Heart left ventricle (tissue), 13 donors: ENCODE results near the gene ACAA2.

Experiments
- CTCF ChIP-seq, 12 donors: fragments of 200-600 bp; sonication (generic) in 4 of 12; IDR thresholded peaks; one replicate each; pipeline versions ENCODE4 v1.5.0 to v1.8.0; 2018 to 2022; ENCODE audit warnings: antibody characterized with exemption in 12 of 12, mild to moderate bottlenecking in 5 of 12
- POLR2A ChIP-seq, 2 donors: fragments of 450-650 bp; IDR thresholded peaks; one replicate each; pipeline ENCODE4 v1.6.1; 2017; ENCODE audit warnings: antibody characterized with exemption in 2 of 2, mild to moderate bottlenecking in 2 of 2, moderate library complexity in 2 of 2
- donor health status: ischemic (EF 13 %, LVEDD 7.1; RV severe dilation, severe dysfunction).
- donor health status: DM: no; HTN: yes; CAD: no.
- donor health status: DM: no; HTN: no; CAD: no.
- donor health status: ischemic (EF 25% LVEDD 6.9; RV normal size, moderate dysfunction).
- donor health status: ischemic (EF 25% LVEDD 5.7; RV mildly dilated, moderate dysfunction).
- donor health status: ischemic (EF 35%, LVEDD 5.7; RV mildly dilated, moderate dysfunction).
- donor health status: nonischemic (EF 11% LVEDD 7.7; RV severe dilation, severe dysfunction).
- donor health status: DM: yes; HTN: yes; CAD: no.
- donor health status: PGD.
- donor health status: ischemic (EF 29% LVEDD 5.4; RV normal size, mild dysfunction).
- donor health status: nonischemic (EF 23%, LVEDD 6.1; RV moderate dilation, normal function).

- TF ChIP-seq CTCF (IDR thresholded peaks at IDR 0.05) (no peak), POLR2A (IDR thresholded peaks at IDR 0.05) (no peak)
These were observed 18.6 kb downstream of the ACAA2 start for GRCh38 chr18:49794743-49795142.
